ENCODE measurements around the gene CCDC183. TPM values are rescaled to one million over a fixed set of nuclear protein-coding genes. Genes with fewer than 3 reads are reported as not detected.
"Not testable (repeated sequence)": the region's sequence is repeated elsewhere in the genome, so short reads cannot be mapped to it uniquely, and the experiment has no call there.

Gene CCDC183
- total RNA-seq, 1 donor from 2014 or later: under 0.01 TPM

GRCh38 chr9:136759001-136759400, 37.1 kb upstream of the CCDC183 start:
- Histone ChIP-seq H3K36me3 (ENCODE audit: control insufficient read depth, insufficient read depth, low read length) (no peaks in the 10 kb centered on the region), H3K4me3 (ENCODE audit: low read depth, low read length) (no peak overlapping the region), H3K27me3 (ENCODE audit: control insufficient read depth, insufficient read depth, low read length) (peaks cover 1% of the 10 kb centered on the region)
- no peak for TF ChIP-seq CTCF (IDR thresholded peaks at IDR 0.05; ENCODE audit: insufficient read depth, low read length, severe bottlenecking)
- DNase-seq (ENCODE audit: low read depth): no peak
- no peak for FAIRE-seq

- no peak overlapping the region for H3K4me3 ChIP-seq (ENCODE audit: low read depth, low read length)
- no peaks in the 10 kb centered on the region for H3K36me3 ChIP-seq (ENCODE audit: control insufficient read depth, insufficient read depth, low read length)
- peaks cover 3% of the 10 kb centered on the region for H3K27me3 ChIP-seq (ENCODE audit: control insufficient read depth, insufficient read depth, low read length)
- FAIRE-seq (no peak), DNase-seq (ENCODE audit: low read depth) (no peak)
- TF ChIP-seq CTCF (IDR thresholded peaks at IDR 0.05; ENCODE audit: insufficient read depth, low read length, severe bottlenecking): no peak
Measured at GRCh38 chr9:136759436-136760325, 36.5 kb upstream of the CCDC183 start.

GRCh38 chr9:136760424-136760823, 35.7 kb upstream of the CCDC183 start:
- no peak for TF ChIP-seq CTCF (IDR thresholded peaks at IDR 0.05; ENCODE audit: insufficient read depth, low read length, severe bottlenecking)
- FAIRE-seq: no peak
- peaks cover 3% of the 10 kb centered on the region for H3K27me3 ChIP-seq (ENCODE audit: control insufficient read depth, insufficient read depth, low read length)
- no peak overlapping the region for H3K4me3 ChIP-seq (ENCODE audit: low read depth, low read length)
- H3K36me3 ChIP-seq (ENCODE audit: control insufficient read depth, insufficient read depth, low read length): no peaks in the 10 kb centered on the region
- DNase-seq (ENCODE audit: low read depth): no peak

GRCh38 chr9:136760834-136761544, 35.1 kb upstream of the CCDC183 start:
- peak; percentile 67 for TF ChIP-seq CTCF (IDR thresholded peaks at IDR 0.05; ENCODE audit: insufficient read depth, low read length, severe bottlenecking)
- peak; percentile 52 for DNase-seq (ENCODE audit: low read depth)
- H3K36me3 ChIP-seq (ENCODE audit: control insufficient read depth, insufficient read depth, low read length); H3K4me3 ChIP-seq (ENCODE audit: low read depth, low read length); H3K27me3 ChIP-seq (ENCODE audit: control insufficient read depth, insufficient read depth, low read length); FAIRE-seq: not testable (repeated sequence)

- DNase-seq (ENCODE audit: low read depth): no peak
- FAIRE-seq: no peak
- H3K27me3 ChIP-seq (ENCODE audit: control insufficient read depth, insufficient read depth, low read length): peaks cover 3% of the 10 kb centered on the region
Measured at GRCh38 chr9:136761545-136761981, 34.6 kb upstream of the CCDC183 start.

More at GRCh38 chr9:136761545-136761981, 34.6 kb upstream of the CCDC183 start:
- Histone ChIP-seq H3K4me3 (ENCODE audit: low read depth, low read length) (no peak overlapping the region), H3K36me3 (ENCODE audit: control insufficient read depth, insufficient read depth, low read length) (no peaks in the 10 kb centered on the region)
- TF ChIP-seq CTCF (IDR thresholded peaks at IDR 0.05; ENCODE audit: insufficient read depth, low read length, severe bottlenecking): no peak
